GM18909 (cell line): Measurements from ENCODE around the gene UBE2C.
"Not testable (repeated sequence)": the region's sequence is repeated elsewhere in the genome, so short reads cannot be mapped to it uniquely, and the experiment has no call there.

Source experiments
- ATAC-seq: cut with Tn5 transposase; IDR thresholded peaks from one replicate; pipeline ENCODE4 v1.9.1; 2021; ENCODE audit warnings: mild to moderate bottlenecking; ENCODE audit not compliant: unreplicated experiment, poor library complexity

Gene UBE2C

GRCh38 chr20:45797510-45797909 is 14.9 kb upstream of the UBE2C start:
- not testable (repeated sequence) for ATAC-seq

GRCh38 chr20:45797955-45798354 is 14.5 kb upstream of the UBE2C start:
- not testable (repeated sequence) for ATAC-seq

- ATAC-seq, result no peak
Observed at GRCh38 chr20:45798935-45799642, 13.4 kb upstream of the UBE2C start.

GRCh38 chr20:45801851-45802250 is 10.6 kb upstream of the UBE2C start:
- ATAC-seq, result no peak

GRCh38 chr20:45810191-45810970 is 2.1 kb upstream of the UBE2C start:
- ATAC-seq, result no peak

GRCh38 chr20:45813006-45813340 is 529 bp downstream of the UBE2C start:
- ATAC-seq, result no peak

GRCh38 chr20:45813489-45813888 is 1.0 kb downstream of the UBE2C start:
- no peak for ATAC-seq

- no peak for ATAC-seq
Observed at GRCh38 chr20:45814314-45814713, 1.9 kb downstream of the UBE2C start.

- no peak for ATAC-seq
Observed at GRCh38 chr20:45816951-45817350, 4.5 kb downstream of the UBE2C start.

- no peak for ATAC-seq
Observed at GRCh38 chr20:45817376-45818194, 5.1 kb downstream of the UBE2C start.

- ATAC-seq, result no peak
Observed at GRCh38 chr20:45818239-45818638, 5.8 kb downstream of the UBE2C start.

GRCh38 chr20:45819466-45819865 is 7.0 kb downstream of the UBE2C start:
- no peak for ATAC-seq

GRCh38 chr20:45821947-45822346 is 9.5 kb downstream of the UBE2C start:
- no peak for ATAC-seq

- no peak for ATAC-seq
Observed at GRCh38 chr20:45822857-45823256, 10.4 kb downstream of the UBE2C start.

- no peak for ATAC-seq
Observed at GRCh38 chr20:45823949-45824835, 11.7 kb downstream of the UBE2C start.

GRCh38 chr20:45826381-45827019 is 14.1 kb downstream of the UBE2C start:
- no peak for ATAC-seq

GRCh38 chr20:45827030-45827652 is 14.7 kb downstream of the UBE2C start, which contains the start of gene TNNC2:
TSS of gene TNNC2 (minus strand) at chr20:45827312. CDS start at chr20:45827248, 64 bp downstream.
- ATAC-seq, result no peak

- no peak for ATAC-seq
Observed at GRCh38 chr20:45827712-45828111, 15.3 kb downstream of the UBE2C start.

- no peak for ATAC-seq
Observed at GRCh38 chr20:45828589-45828988, 16.1 kb downstream of the UBE2C start.
